Loucy (cell line): ENCODE measurements around the gene PTER.

Experiments
- EZH2phosphoT487 ChIP-seq: fragments of 200-600 bp; IDR thresholded peaks from 2 replicates; pipeline ENCODE4 v1.6.1; 2018; ENCODE audit warnings: antibody characterized with exemption, mild to moderate bottlenecking, moderate library complexity, borderline replicate concordance
- TF ChIP-seq, protein P1 (sequence below): fragments of 200-600 bp; sonication (generic); conservative IDR thresholded peaks from 2 replicates; pipeline ENCODE4 v1.5.1; 2014; ENCODE audit warnings: mild to moderate bottlenecking, antibody characterized with exemption, low read length

DNA sequence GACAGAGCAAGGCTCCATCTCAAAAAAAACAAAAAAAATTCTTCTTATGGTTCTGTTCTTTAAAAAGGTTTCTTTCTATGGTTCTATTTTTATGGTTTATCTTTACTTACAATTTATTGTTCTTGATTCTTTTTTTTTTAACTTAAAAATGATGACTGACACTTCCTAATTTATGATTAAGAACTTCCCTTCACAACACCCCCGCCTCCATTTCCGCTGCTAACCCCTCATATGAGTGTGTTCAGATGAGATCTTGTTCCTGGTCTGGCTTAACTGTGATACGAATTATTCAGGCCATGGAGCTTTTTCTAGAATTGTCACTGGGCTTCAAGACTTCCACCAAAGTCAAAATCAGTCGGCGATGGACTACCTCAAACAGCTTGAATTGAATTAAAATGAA, 33.9 kb downstream of the PTER start:
- TF ChIP-seq, protein P1, sequence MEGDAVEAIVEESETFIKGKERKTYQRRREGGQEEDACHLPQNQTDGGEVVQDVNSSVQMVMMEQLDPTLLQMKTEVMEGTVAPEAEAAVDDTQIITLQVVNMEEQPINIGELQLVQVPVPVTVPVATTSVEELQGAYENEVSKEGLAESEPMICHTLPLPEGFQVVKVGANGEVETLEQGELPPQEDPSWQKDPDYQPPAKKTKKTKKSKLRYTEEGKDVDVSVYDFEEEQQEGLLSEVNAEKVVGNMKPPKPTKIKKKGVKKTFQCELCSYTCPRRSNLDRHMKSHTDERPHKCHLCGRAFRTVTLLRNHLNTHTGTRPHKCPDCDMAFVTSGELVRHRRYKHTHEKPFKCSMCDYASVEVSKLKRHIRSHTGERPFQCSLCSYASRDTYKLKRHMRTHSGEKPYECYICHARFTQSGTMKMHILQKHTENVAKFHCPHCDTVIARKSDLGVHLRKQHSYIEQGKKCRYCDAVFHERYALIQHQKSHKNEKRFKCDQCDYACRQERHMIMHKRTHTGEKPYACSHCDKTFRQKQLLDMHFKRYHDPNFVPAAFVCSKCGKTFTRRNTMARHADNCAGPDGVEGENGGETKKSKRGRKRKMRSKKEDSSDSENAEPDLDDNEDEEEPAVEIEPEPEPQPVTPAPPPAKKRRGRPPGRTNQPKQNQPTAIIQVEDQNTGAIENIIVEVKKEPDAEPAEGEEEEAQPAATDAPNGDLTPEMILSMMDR = no peak
- TF ChIP-seq EZH2phosphoT487 = no peak
